Fibroblast of upper back skin (primary cell): Measurements from ENCODE around the gene DDX31.

Experiments
- DNase-seq: peaks from one replicate; pipeline ENCODE4 v3.0.0-alpha.2; 2013

The DDX31 gene

GRCh38 chr9:132592451-132592850, 77.3 kb downstream of the DDX31 start:
- no peak for DNase-seq

GRCh38 chr9:132591751-132592314, 78.0 kb downstream of the DDX31 start:
- no peak for DNase-seq

GRCh38 chr9:132591244-132591643, 78.5 kb downstream of the DDX31 start:
- no peak for DNase-seq

GRCh38 chr9:132590318-132591182, 79.2 kb downstream of the DDX31 start:
- DNase-seq, result no peak

GRCh38 chr9:132590037-132590317, 79.8 kb downstream of the DDX31 start:
- no peak for DNase-seq

GRCh38 chr9:132589148-132590036, 80.4 kb downstream of the DDX31 start:
- no peak for DNase-seq

GRCh38 chr9:132588501-132589147, 81.2 kb downstream of the DDX31 start:
- DNase-seq, result no peak

- DNase-seq, result no peak
These were observed 81.7 kb downstream of the DDX31 start for GRCh38 chr9:132588098-132588497.

- no peak for DNase-seq
These were observed 82.2 kb downstream of the DDX31 start for GRCh38 chr9:132587592-132587955.

- DNase-seq, result no peak
These were observed 82.8 kb downstream of the DDX31 start for GRCh38 chr9:132586830-132587591.

- DNase-seq, result no peak
These were observed 83.6 kb downstream of the DDX31 start for GRCh38 chr9:132585954-132586829.

- DNase-seq, result peak; percentile 39
These were observed 84.9 kb downstream of the DDX31 start for GRCh38 chr9:132584601-132585560.

GRCh38 chr9:132583584-132584304, 86.0 kb downstream of the DDX31 start:
- DNase-seq, result no peak

GRCh38 chr9:132582786-132583583, 86.8 kb downstream of the DDX31 start:
- no peak for DNase-seq

GRCh38 chr9:132582276-132582785, 87.5 kb downstream of the DDX31 start, which contains the start of gene BARHL1:
Gene BARHL1, plus strand, starts transcription at chr9:132582606. Its CDS starts 192 bp downstream, at chr9:132582798.
- no peak for DNase-seq

- DNase-seq, result no peak
These were observed 90.4 kb downstream of the DDX31 start for GRCh38 chr9:132579427-132579798.

GRCh38 chr9:132578367-132578932, 91.3 kb downstream of the DDX31 start:
- DNase-seq, result no peak

GRCh38 chr9:132577119-132577518, 92.7 kb downstream of the DDX31 start:
- no peak for DNase-seq
